HepG2 (cell line): ENCODE data around the gene IFT57.

ENCODE experiments used
- EP300 ChIP-seq, 3 experiments: sonication (generic) in 1 of 3; formaldehyde crosslinking in 1 of 3; IDR thresholded peaks; 2 replicates each; pipeline versions ENCODE4 v1.5.1 to v1.6.1; 2011 to 2020; ENCODE audit warnings: low read depth in 2 of 3, low read length in 2 of 3, borderline replicate concordance in 1 of 3, improper control_type of control experiment in 1 of 3, mild to moderate bottlenecking in 1 of 3, missing genetic modification reagents in 1 of 3, moderate library complexity in 1 of 3
- POLR2A ChIP-seq, 2 experiments: IDR thresholded peaks; 2 replicates each; pipeline ENCODE4 v1.6.1; 2011; ENCODE audit warnings: low read depth in 2 of 2, low read length in 2 of 2, mild to moderate bottlenecking in 1 of 2, moderate library complexity in 1 of 2; ENCODE audit not compliant: insufficient read depth in 1 of 2
- RAD21 ChIP-seq: fragments of 450-650 bp; formaldehyde crosslinking; IDR thresholded peaks from 2 replicates; pipeline ENCODE4 v1.5.0; 2020; ENCODE audit warnings: mild to moderate bottlenecking
- SIN3A ChIP-seq: IDR thresholded peaks from 2 replicates; pipeline ENCODE4 v1.6.1; 2011; ENCODE audit warnings: low read depth, mild to moderate bottlenecking, control low read depth, low read length, borderline replicate concordance
- SMAD3 ChIP-seq: sonication (generic); formaldehyde crosslinking; IDR thresholded peaks from 2 replicates; pipeline ENCODE4 v1.4.0; 2020; ENCODE audit warnings: missing genetic modification reagents
- ZNF367 ChIP-seq: sonication (generic); formaldehyde crosslinking; IDR thresholded peaks from 2 replicates; pipeline ENCODE4 v1.4.0; 2020; ENCODE audit warnings: missing genetic modification reagents, borderline replicate concordance
- ZNF382 ChIP-seq: sonication (generic); formaldehyde crosslinking; IDR thresholded peaks from 2 replicates; pipeline ENCODE4 v1.5.0; 2020; ENCODE audit warnings: missing genetic modification reagents, mild to moderate bottlenecking, borderline replicate concordance
- ZNF747 ChIP-seq: sonication (generic); formaldehyde crosslinking; IDR thresholded peaks from 2 replicates; pipeline ENCODE4 v1.8.1; 2023; ENCODE audit warnings: missing genetic modification reagents, mild to moderate bottlenecking, borderline replicate concordance
- TF ChIP-seq, protein P1 (sequence below): IDR thresholded peaks from 2 replicates; pipeline ENCODE4 v1.6.1; 2016; ENCODE audit warnings: mild to moderate bottlenecking, missing biosample characterization, missing genetic modification reagents
- TF ChIP-seq, protein P2 (sequence below), 2 experiments: sonication (generic) in 1 of 2; formaldehyde crosslinking in 1 of 2; IDR thresholded peaks; 2 replicates each; pipeline versions ENCODE4 v1.4.0 to v1.6.1; 2018 to 2020; ENCODE audit warnings: missing genetic modification reagents in 2 of 2, borderline replicate concordance in 1 of 2, low read depth in 1 of 2, mild to moderate bottlenecking in 1 of 2, missing biosample characterization in 1 of 2
- TF ChIP-seq, protein P3 (sequence below): sonication (generic); formaldehyde crosslinking; IDR thresholded peaks from 2 replicates; pipeline ENCODE4 v1.5.0; 2020; ENCODE audit warnings: mild to moderate bottlenecking, missing genetic modification reagents, moderate library complexity
- TF ChIP-seq, protein P4 (sequence below): IDR thresholded peaks from 2 replicates; pipeline ENCODE4 v1.6.1; 2016; ENCODE audit warnings: low read depth
- TF ChIP-seq, protein P5 (sequence below): sonication (generic); formaldehyde crosslinking; IDR thresholded peaks from 2 replicates; pipeline ENCODE4 v1.8.0; 2022; ENCODE audit warnings: missing genetic modification reagents, mild to moderate bottlenecking, borderline replicate concordance

DNA sequence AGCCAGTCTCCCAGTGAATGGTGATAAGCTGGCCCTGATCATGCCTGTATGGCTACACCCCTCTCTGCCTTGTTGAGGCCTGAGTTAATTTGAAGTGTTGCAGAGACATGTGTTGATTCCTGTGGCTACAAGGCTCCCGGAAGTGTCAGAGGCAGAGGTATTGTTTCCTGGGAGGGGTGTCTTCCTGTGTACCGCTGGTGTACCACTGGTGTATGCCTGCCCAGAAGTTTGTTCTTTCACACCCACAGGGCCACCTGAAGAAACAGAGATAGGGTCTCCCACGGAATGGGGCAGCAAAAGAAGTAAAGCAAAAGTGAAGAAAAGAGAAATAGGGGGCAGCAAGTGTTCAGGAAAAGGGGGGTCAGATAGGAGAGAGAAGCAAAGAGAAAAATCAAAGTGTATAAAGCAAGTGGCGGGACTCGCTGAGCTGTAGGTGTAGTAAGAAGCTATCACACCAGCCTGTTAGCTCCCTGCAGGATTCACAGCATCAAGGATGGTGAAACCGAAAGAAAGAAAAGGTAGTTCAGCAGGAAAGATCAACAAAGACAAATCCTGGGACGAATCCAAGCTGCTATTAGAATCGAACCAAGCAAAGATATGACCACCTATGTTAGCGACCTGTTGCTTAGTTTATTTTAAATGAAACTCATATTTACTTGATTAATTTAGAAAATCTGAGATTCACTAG is 94.8 kb downstream of the IFT57 start:
- TF ChIP-seq, protein P1, sequence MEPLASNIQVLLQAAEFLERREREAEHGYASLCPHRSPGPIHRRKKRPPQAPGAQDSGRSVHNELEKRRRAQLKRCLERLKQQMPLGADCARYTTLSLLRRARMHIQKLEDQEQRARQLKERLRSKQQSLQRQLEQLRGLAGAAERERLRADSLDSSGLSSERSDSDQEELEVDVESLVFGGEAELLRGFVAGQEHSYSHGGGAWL (CRISPR knock-in tag), result no peak
- TF ChIP-seq, protein P2, sequence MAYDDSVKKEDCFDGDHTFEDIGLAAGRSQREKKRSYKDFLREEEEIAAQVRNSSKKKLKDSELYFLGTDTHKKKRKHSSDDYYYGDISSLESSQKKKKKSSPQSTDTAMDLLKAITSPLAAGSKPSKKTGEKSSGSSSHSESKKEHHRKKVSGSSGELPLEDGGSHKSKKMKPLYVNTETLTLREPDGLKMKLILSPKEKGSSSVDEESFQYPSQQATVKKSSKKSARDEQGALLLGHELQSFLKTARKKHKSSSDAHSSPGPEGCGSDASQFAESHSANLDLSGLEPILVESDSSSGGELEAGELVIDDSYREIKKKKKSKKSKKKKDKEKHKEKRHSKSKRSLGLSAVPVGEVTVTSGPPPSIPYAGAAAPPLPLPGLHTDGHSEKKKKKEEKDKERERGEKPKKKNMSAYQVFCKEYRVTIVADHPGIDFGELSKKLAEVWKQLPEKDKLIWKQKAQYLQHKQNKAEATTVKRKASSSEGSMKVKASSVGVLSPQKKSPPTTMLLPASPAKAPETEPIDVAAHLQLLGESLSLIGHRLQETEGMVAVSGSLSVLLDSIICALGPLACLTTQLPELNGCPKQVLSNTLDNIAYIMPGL (CRISPR knock-in tag; IDR thresholded peaks at IDR 0.05; ENCODE audit: borderline replicate concordance in 1 of 2, low read depth in 1 of 2), result no peak
- TF ChIP-seq EP300 (IDR thresholded peaks at IDR 0.05; ENCODE audit: low read depth in 2 of 2, low read length in 2 of 2) (no peak), EP300 (CRISPR knock-in tag; IDR thresholded peaks at IDR 0.05; ENCODE audit: borderline replicate concordance) (no peak), SMAD3 (CRISPR knock-in tag) (no peak), ZNF747 (CRISPR knock-in tag) (no peak), RAD21 (CRISPR knock-in tag) (no peak), ZNF382 (CRISPR knock-in tag) (no peak), SIN3A (no peak), ZNF367 (CRISPR knock-in tag) (no peak), POLR2A (IDR thresholded peaks at IDR 0.05; ENCODE audit: insufficient read depth in 1 of 2, low read depth in 2 of 2, low read length in 2 of 2) (no peak)
- TF ChIP-seq, protein P3, sequence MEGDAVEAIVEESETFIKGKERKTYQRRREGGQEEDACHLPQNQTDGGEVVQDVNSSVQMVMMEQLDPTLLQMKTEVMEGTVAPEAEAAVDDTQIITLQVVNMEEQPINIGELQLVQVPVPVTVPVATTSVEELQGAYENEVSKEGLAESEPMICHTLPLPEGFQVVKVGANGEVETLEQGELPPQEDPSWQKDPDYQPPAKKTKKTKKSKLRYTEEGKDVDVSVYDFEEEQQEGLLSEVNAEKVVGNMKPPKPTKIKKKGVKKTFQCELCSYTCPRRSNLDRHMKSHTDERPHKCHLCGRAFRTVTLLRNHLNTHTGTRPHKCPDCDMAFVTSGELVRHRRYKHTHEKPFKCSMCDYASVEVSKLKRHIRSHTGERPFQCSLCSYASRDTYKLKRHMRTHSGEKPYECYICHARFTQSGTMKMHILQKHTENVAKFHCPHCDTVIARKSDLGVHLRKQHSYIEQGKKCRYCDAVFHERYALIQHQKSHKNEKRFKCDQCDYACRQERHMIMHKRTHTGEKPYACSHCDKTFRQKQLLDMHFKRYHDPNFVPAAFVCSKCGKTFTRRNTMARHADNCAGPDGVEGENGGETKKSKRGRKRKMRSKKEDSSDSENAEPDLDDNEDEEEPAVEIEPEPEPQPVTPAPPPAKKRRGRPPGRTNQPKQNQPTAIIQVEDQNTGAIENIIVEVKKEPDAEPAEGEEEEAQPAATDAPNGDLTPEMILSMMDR (CRISPR knock-in tag), result no peak
- TF ChIP-seq, protein P4, sequence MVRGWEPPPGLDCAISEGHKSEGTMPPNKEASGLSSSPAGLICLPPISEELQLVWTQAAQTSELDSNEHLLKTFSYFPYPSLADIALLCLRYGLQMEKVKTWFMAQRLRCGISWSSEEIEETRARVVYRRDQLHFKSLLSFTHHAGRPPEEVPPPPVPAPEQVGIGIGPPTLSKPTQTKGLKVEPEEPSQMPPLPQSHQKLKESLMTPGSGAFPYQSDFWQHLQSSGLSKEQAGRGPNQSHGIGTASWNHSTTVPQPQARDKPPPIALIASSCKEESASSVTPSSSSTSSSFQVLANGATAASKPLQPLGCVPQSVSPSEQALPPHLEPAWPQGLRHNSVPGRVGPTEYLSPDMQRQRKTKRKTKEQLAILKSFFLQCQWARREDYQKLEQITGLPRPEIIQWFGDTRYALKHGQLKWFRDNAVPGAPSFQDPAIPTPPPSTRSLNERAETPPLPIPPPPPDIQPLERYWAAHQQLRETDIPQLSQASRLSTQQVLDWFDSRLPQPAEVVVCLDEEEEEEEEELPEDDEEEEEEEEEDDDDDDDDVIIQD, result no peak
- TF ChIP-seq, protein P5, sequence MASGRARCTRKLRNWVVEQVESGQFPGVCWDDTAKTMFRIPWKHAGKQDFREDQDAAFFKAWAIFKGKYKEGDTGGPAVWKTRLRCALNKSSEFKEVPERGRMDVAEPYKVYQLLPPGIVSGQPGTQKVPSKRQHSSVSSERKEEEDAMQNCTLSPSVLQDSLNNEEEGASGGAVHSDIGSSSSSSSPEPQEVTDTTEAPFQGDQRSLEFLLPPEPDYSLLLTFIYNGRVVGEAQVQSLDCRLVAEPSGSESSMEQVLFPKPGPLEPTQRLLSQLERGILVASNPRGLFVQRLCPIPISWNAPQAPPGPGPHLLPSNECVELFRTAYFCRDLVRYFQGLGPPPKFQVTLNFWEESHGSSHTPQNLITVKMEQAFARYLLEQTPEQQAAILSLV (CRISPR knock-in tag), result no peak
